Tibial nerve (tissue), 4 donors: Measurements from ENCODE around the gene SLC9C1.

Experiments used
- CTCF ChIP-seq, 5 experiments: fragments of 200-600 bp in 3 of 5; fragments of 450-650 bp in 2 of 5; sonication (generic) in 3 of 5; IDR thresholded peaks; one replicate each; pipeline ENCODE4 v1.5.1; 2016 to 2019; ENCODE audit warnings: antibody characterized with exemption in 5 of 5, mild to moderate bottlenecking in 3 of 5, moderate library complexity in 2 of 5
- EP300 ChIP-seq, 2 donors: sonication (generic); formaldehyde crosslinking; IDR thresholded peaks; one replicate each; pipeline ENCODE4 v1.6.1; 2017; ENCODE audit warnings: antibody characterized with exemption in 2 of 2, mild to moderate bottlenecking in 1 of 2
- POLR2A ChIP-seq, 2 donors: fragments of 450-650 bp; IDR thresholded peaks; one replicate each; pipeline ENCODE4 v1.6.1; 2017; ENCODE audit warnings: antibody characterized with exemption in 2 of 2, mild to moderate bottlenecking in 2 of 2, moderate library complexity in 2 of 2

GRCh38 chr3:112127522-112128494, 166.2 kb downstream of the SLC9C1 start:
- TF ChIP-seq CTCF (IDR thresholded peaks at IDR 0.05), result no peak
- no peak for TF ChIP-seq POLR2A (IDR thresholded peaks at IDR 0.05)
- no peak for TF ChIP-seq EP300 (IDR thresholded peaks at IDR 0.05)
